ENCODE measurements around the gene PPP2R3A. TPM values are rescaled to one million over a fixed set of nuclear protein-coding genes. Genes with fewer than 3 reads are reported as not detected.

The PPP2R3A gene
- total RNA-seq, 3 donors from 2014 or later (not counting 1 experiment from before 2014, with no cell fraction given), result 0.35 to 0.43 (median 0.40) TPM

DNA sequence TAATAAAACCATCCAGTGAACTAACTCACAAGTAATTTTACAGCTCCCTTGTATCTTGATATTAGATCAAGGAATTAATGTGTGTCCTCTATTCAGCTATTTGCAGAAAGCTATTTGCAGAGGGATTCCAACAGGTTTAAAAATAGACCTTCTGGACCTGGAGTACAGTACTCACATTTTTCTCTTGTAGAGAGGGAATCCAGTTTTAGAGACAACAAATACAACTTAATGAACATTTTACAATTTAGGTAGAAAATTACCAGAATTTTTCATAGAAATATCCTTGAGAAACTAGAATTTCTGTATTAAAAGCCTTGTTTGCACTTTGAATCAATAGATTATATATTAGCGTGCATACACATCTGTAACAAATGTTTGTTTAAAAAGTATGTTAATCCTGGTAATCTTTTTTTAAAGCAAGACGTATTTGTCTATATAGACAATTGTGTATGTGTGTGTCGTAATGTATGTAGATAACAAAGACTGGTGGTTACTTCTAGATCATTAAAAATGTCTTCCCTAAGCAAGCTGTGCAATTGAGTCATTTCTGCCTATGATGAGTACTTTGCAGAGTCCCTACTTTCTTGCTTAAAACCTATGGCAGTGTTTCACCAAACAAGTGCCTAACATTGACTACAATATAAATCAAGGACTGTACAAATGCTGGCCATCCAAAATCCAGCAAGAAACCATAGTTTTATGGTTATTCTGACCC lies 57.9 kb downstream of the PPP2R3A start:
- Mint-ChIP-seq H3K36me3 (no peaks in the 10 kb centered on the region), H3K4me1 (no peaks in the 10 kb centered on the region), H3K27me3 (ENCODE audit: low read depth in 2 of 2) (peaks cover 14 to 15% of the 10 kb centered on the region in 2 donors), H3K27ac (no peak overlapping the region), H3K9me3 (no peaks in the 10 kb centered on the region), H3K4me3 (no peak overlapping the region)
- no peak for DNase-seq
- intact Hi-C loops (cut with micrococcal nuclease), result no loop called here
- Histone ChIP-seq H3K27ac (ENCODE audit: low read length) (no peak overlapping the region), H3K9me3 (ENCODE audit: control insufficient read depth, insufficient read depth, low read length) (no peaks in the 10 kb centered on the region), H3K4me3 (ENCODE audit: low read length) (no peak overlapping the region), H3K36me3 (ENCODE audit: control insufficient read depth, insufficient read depth, low read length) (no peaks in the 10 kb centered on the region), H3K27me3 (ENCODE audit: control insufficient read depth, insufficient read depth, low read length) (peaks cover 6% of the 10 kb centered on the region), H3K4me1 (ENCODE audit: control insufficient read depth, insufficient read depth, low read length) (no peaks in the 10 kb centered on the region)
- 100% methylated on average over 2 of the region's 3 CpGs for WGBS (ENCODE audit: insufficient coverage)
- no peak for TF ChIP-seq CTCF (IDR thresholded peaks at IDR 0.05)
- no peak for ATAC-seq

DNA sequence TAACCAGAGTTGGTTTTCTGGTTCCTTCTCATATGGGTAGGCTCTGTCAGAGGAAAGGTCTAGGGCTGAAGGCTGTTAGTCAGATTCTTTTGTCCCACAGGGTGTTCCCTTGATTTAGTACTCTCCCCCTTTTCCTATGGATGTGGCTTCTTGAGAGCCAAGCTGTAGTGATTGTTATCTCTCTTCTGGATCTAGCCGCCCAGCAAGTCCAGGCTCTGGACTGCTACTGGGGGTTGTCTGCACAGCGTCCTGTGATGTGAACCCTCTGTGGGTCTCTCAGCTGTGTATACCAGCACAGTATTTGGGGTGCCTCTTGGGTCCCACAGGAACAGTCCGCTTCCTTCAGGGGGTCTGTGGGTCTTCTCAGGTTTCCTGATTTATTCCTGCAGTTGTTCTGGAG lies 70.8 kb downstream of the PPP2R3A start:
- no peak for TF ChIP-seq CTCF (IDR thresholded peaks at IDR 0.05)
- Mint-ChIP-seq H3K27ac (no peak overlapping the region), H3K4me3 (no peak overlapping the region), H3K27me3 (ENCODE audit: low read depth in 2 of 2) (peaks cover 20 to 31% of the 10 kb centered on the region in 2 donors), H3K9me3 (peaks cover 0 to 4% of the 10 kb centered on the region in 2 donors), H3K4me1 (no peaks in the 10 kb centered on the region), H3K36me3 (peaks cover 13% of the 10 kb centered on the region)
- Histone ChIP-seq H3K27ac (ENCODE audit: low read length) (no peak overlapping the region), H3K4me1 (ENCODE audit: control insufficient read depth, insufficient read depth, low read length) (no peaks in the 10 kb centered on the region), H3K27me3 (ENCODE audit: control insufficient read depth, insufficient read depth, low read length) (no peaks in the 10 kb centered on the region), H3K36me3 (ENCODE audit: control insufficient read depth, insufficient read depth, low read length) (no peaks in the 10 kb centered on the region), H3K4me3 (ENCODE audit: low read length) (no peak overlapping the region), H3K9me3 (ENCODE audit: control insufficient read depth, insufficient read depth, low read length) (no peaks in the 10 kb centered on the region)
- 92% methylated on average over 3 of the region's 3 CpGs for WGBS (ENCODE audit: insufficient coverage)
- DNase-seq, result no peak
- no peak for ATAC-seq
- intact Hi-C loops (cut with micrococcal nuclease), result no loop called here

DNA sequence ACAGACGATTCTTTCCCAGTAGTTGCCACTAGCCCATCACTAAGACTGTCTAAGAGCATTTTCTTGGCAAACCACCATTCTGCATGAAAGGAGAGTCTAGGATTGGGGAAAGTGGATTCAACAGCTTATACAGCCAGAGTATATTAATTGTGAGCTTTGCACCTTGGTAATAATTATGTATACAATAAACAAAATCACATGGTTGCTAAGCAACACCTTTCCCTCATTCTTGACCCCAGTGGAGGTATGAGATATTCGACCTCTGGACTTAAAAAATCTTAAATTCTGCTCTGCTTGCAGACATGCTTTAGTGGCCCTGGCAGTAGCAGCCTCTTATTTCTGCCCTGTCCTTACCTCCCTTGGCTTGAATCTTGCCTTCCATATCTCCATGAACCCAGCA lies 73.1 kb downstream of the PPP2R3A start:
- no peak overlapping the region for H3K4me3 ChIP-seq (ENCODE audit: low read length)
- Mint-ChIP-seq H3K4me3 (no peak overlapping the region), H3K9me3 (no peaks in the 10 kb centered on the region), H3K4me1 (no peaks in the 10 kb centered on the region), H3K27ac (no peak overlapping the region), H3K27me3 (ENCODE audit: low read depth in 2 of 2) (peaks cover 20 to 22% of the 10 kb centered on the region in 2 donors), H3K36me3 (peaks cover 13% of the 10 kb centered on the region)
- no peaks in the 10 kb centered on the region for H3K9me3 ChIP-seq (ENCODE audit: control insufficient read depth, insufficient read depth, low read length)
- H3K27ac ChIP-seq (ENCODE audit: low read length), result no peak overlapping the region
- H3K36me3 ChIP-seq (ENCODE audit: control insufficient read depth, insufficient read depth, low read length), result no peaks in the 10 kb centered on the region
- WGBS (ENCODE audit: insufficient coverage), result 74% methylated on average over 1 of the region's 2 CpGs
- no peaks in the 10 kb centered on the region for H3K27me3 ChIP-seq (ENCODE audit: control insufficient read depth, insufficient read depth, low read length)
- TF ChIP-seq CTCF (IDR thresholded peaks at IDR 0.05), result no peak
- DNase-seq (no peak), ATAC-seq (no peak)
- H3K4me1 ChIP-seq (ENCODE audit: control insufficient read depth, insufficient read depth, low read length), result no peaks in the 10 kb centered on the region
- intact Hi-C loops (cut with micrococcal nuclease), result no loop called here
